OCI-LY1 (cell line): Measurements from ENCODE around the gene EDEM2.
"Not testable (repeated sequence)": the region's sequence is repeated elsewhere in the genome, so short reads cannot be mapped to it uniquely, and the experiment has no call there.

Experiments
- H2AFZ ChIP-seq: fragments of 200-600 bp; sonication (generic), shearing (Covaris generic); 2 replicates; pipeline ENCODE4 v1.6.0; 2014; ENCODE audit warnings: antibody characterized with exemption, mild to moderate bottlenecking, low read length
- H3F3A ChIP-seq: fragments of 200-600 bp; sonication (generic), shearing (Covaris generic); 2 replicates; pipeline ENCODE4 v1.6.0; 2014; ENCODE audit warnings: mild to moderate bottlenecking, antibody characterized with exemption, low read length, moderate library complexity; ENCODE audit not compliant: insufficient read depth
- H3K27ac ChIP-seq: fragments of 200-600 bp; sonication (generic); 2 replicates; pipeline ENCODE4 v1.5.1; 2014; ENCODE audit warnings: low read length, mixed run types, mild to moderate bottlenecking, low read depth; ENCODE audit not compliant: poor library complexity, severe bottlenecking
- H3K27me3 ChIP-seq: fragments of 200-600 bp; sonication (generic); 2 replicates; pipeline ENCODE4 v1.6.0; 2014; ENCODE audit warnings: antibody characterized with exemption, mild to moderate bottlenecking, low read length, moderate library complexity; ENCODE audit not compliant: insufficient read depth
- H3K36me3 ChIP-seq: fragments of 200-600 bp; sonication (generic); 2 replicates; pipeline ENCODE4 v1.6.1; 2014; ENCODE audit warnings: mild to moderate bottlenecking, antibody characterized with exemption, low read length, moderate library complexity, mixed read lengths; ENCODE audit not compliant: insufficient read depth
- H3K4me1 ChIP-seq: fragments of 200-600 bp; sonication (generic); 2 replicates; pipeline ENCODE4 v1.5.1; 2014; ENCODE audit warnings: mild to moderate bottlenecking, low read length, moderate library complexity; ENCODE audit not compliant: insufficient read depth, severe bottlenecking
- H3K4me2 ChIP-seq: fragments of 200-600 bp; sonication (generic), shearing (Covaris generic); 2 replicates; pipeline ENCODE4 v1.6.1; 2014; ENCODE audit warnings: low read length
- H3K4me3 ChIP-seq: fragments of 200-600 bp; sonication (generic); 2 replicates; pipeline ENCODE4 v1.5.1; 2014; ENCODE audit warnings: low read length, low read depth, mild to moderate bottlenecking, mixed read lengths; ENCODE audit not compliant: poor library complexity, severe bottlenecking
- H3K79me2 ChIP-seq: fragments of 200-600 bp; shearing (Covaris generic); 2 replicates; pipeline ENCODE4 v1.6.1; 2016; ENCODE audit warnings: mixed run types, low read length, mixed read lengths; ENCODE audit not compliant: insufficient read depth
- H3K9ac ChIP-seq: fragments of 200-600 bp; sonication (generic), shearing (Covaris generic); 2 replicates; pipeline ENCODE4 v1.6.1; 2014; ENCODE audit warnings: mild to moderate bottlenecking, low read length, mixed read lengths
- H3K9me2 ChIP-seq: fragments of 200-600 bp; sonication (generic), shearing (Covaris generic); 2 replicates; pipeline ENCODE4 v1.6.1; 2014; ENCODE audit warnings: low read depth, mild to moderate bottlenecking, low read length, mixed read lengths
- H3K9me3 ChIP-seq: fragments of 200-600 bp; shearing (Covaris generic); 2 replicates; pipeline ENCODE4 v1.6.1; 2014; ENCODE audit warnings: low read length, mixed read lengths
- H4K20me1 ChIP-seq: fragments of 200-600 bp; sonication (generic), shearing (Covaris generic); 2 replicates; pipeline ENCODE4 v1.6.0; 2016; ENCODE audit warnings: mild to moderate bottlenecking, low read length; ENCODE audit not compliant: insufficient read depth
- CTCF ChIP-seq: fragments of 200-600 bp; sonication (generic), shearing (Covaris generic); IDR thresholded peaks from 2 replicates; pipeline ENCODE4 v1.5.1; 2017; ENCODE audit warnings: mild to moderate bottlenecking, antibody characterized with exemption, low read length, moderate library complexity, mixed read lengths
- EZH2 ChIP-seq: fragments of 200-600 bp; sonication (generic), shearing (Covaris generic); IDR thresholded peaks from 2 replicates; pipeline ENCODE4 v1.8.0; 2017; ENCODE audit warnings: borderline replicate concordance, mixed run types, mild to moderate bottlenecking, antibody characterized with exemption, low read length, moderate library complexity, mixed read lengths

EDEM2 gene

GRCh38 chr20:35192118-35192872 is 45.2 kb upstream of the EDEM2 start:
- H3K9me2 ChIP-seq = no peaks in the 10 kb centered on the region
- H3F3A ChIP-seq = no peaks in the 10 kb centered on the region
- no peak overlapping the region for H3K4me3 ChIP-seq
- H2AFZ ChIP-seq = no peak overlapping the region
- H3K9ac ChIP-seq = no peak overlapping the region
- no peak overlapping the region for H3K27ac ChIP-seq
- H3K27me3 ChIP-seq = no peaks in the 10 kb centered on the region
- H3K36me3 ChIP-seq = no peaks in the 10 kb centered on the region
- H3K9me3 ChIP-seq = peaks cover 11% of the 10 kb centered on the region
- no peak overlapping the region for H3K4me2 ChIP-seq
- no peaks in the 10 kb centered on the region for H3K4me1 ChIP-seq
- H3K79me2 ChIP-seq = no peaks in the 10 kb centered on the region
- TF ChIP-seq CTCF (no peak), EZH2 (no peak)
- no peaks in the 10 kb centered on the region for H4K20me1 ChIP-seq

- Histone ChIP-seq H3K9me3 (peaks cover 6% of the 10 kb centered on the region), H3K9me2 (no peaks in the 10 kb centered on the region), H3K4me2 (no peak overlapping the region), H3F3A (no peaks in the 10 kb centered on the region), H4K20me1 (no peaks in the 10 kb centered on the region), H3K27ac (no peak overlapping the region), H2AFZ (no peak overlapping the region), H3K4me1 (no peaks in the 10 kb centered on the region), H3K79me2 (no peaks in the 10 kb centered on the region), H3K9ac (no peak overlapping the region), H3K4me3 (no peak overlapping the region), H3K27me3 (no peaks in the 10 kb centered on the region), H3K36me3 (no peaks in the 10 kb centered on the region)
- TF ChIP-seq EZH2 = no peak
- no peak for TF ChIP-seq CTCF
These were observed 44.4 kb upstream of the EDEM2 start for GRCh38 chr20:35191419-35192117.

GRCh38 chr20:35190556-35190955 is 43.4 kb upstream of the EDEM2 start:
- H3K27ac ChIP-seq = no peak overlapping the region
- no peak overlapping the region for H2AFZ ChIP-seq
- H3K79me2 ChIP-seq = no peaks in the 10 kb centered on the region
- H3K27me3 ChIP-seq = no peaks in the 10 kb centered on the region
- no peaks in the 10 kb centered on the region for H3K9me2 ChIP-seq
- no peak overlapping the region for H3K4me2 ChIP-seq
- TF ChIP-seq EZH2 (no peak), CTCF (no peak)
- no peaks in the 10 kb centered on the region for H3K9me3 ChIP-seq
- no peak overlapping the region for H3K4me3 ChIP-seq
- H4K20me1 ChIP-seq = no peaks in the 10 kb centered on the region
- H3K9ac ChIP-seq = no peak overlapping the region
- no peaks in the 10 kb centered on the region for H3K36me3 ChIP-seq
- H3K4me1 ChIP-seq = no peaks in the 10 kb centered on the region
- H3F3A ChIP-seq = no peaks in the 10 kb centered on the region

GRCh38 chr20:35189223-35189622 is 42.1 kb upstream of the EDEM2 start:
- H3K79me2 ChIP-seq, H3K9me3 ChIP-seq, H3K36me3 ChIP-seq, H3F3A ChIP-seq, H3K4me1 ChIP-seq, H3K27ac ChIP-seq, H3K4me3 ChIP-seq, H3K9me2 ChIP-seq, H3K9ac ChIP-seq, H3K4me2 ChIP-seq, H4K20me1 ChIP-seq, H2AFZ ChIP-seq, H3K27me3 ChIP-seq: not testable (repeated sequence)
